GM21528 (cell line): ENCODE results near the gene NR5A2.

Experiments
- ATAC-seq: cut with Tn5 transposase; IDR thresholded peaks from one replicate; pipeline ENCODE4 v1.9.1; 2021; ENCODE audit warnings: mild to moderate bottlenecking, moderate library complexity; ENCODE audit not compliant: unreplicated experiment, low FRiP score

The NR5A2 gene

DNA sequence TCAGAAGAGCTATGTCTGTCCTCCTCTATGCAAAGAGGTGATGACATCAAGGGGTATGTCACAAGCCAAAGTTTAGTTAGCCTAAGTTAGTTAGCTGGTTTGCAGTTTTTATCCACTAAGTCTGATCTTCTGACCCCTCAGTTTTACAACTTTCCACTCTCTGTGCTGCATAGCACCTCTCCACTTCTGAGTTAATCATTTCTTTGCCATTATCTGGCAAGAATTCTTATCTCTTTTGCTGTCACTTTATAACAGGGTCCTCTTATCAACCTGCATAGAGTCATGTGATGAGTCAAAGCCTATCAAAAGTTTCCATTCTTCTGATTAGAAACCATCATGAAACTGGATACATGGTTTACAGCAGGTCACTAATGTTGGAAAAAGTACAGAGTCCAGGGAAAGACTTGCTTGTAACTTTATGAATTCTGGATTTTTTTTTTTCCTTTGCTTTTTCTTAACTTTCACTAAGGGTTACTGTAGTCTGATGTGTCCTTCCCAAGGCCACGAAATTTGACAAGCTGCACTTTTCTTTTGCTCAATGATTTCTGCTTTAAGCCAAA is at the start of gene NR5A2:
TSS of gene NR5A2 (plus strand) at position 447 of the 560 bp plus-strand sequence. CDS start 138 bp downstream, outside the sequence.
- ATAC-seq, result no peak

DNA sequence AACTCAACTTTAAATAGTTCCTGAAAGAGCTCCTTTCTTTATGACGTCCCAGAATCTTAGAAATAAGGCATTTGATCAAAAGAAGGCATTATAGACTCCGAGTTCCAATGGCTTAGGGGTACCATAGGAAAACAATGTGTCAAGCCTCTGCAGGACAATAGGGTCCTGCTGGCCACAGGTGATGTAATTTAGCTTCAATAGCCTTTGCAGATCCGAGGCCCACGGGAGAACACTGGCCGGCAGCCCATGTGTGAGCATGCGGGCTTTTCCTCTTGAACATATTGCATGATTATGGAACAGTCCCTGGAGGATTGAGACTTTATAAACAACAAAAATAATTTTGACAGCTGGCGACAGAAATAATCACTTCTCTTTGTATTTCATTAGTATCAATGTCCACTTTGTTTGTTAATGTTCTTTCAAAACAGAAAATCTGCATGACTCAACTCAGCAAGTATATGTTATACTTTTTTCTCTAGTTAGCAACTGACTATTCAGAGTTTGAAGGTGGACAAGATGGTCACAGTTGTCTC is 49.0 kb upstream of the NR5A2 start:
- no peak for ATAC-seq

DNA sequence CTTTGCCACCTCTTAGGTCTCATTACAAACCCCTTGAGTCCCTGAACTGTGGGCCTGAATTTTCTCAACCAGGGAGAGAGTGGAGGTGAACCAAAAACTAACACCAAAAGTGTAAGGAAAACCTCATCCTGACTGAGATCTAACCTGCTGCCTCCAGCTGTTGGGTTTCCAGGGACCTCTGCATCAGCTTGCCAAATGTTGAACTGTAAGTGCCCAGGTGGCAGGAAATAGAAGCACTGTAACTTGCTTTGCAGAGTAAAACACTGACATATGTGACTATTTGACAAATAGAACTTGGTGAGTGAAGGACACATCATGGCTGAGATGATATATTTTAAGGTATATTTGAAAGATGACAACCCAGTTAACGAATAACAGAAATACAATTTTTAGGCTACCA is 48.4 kb upstream of the NR5A2 start:
- ATAC-seq, result no peak

DNA sequence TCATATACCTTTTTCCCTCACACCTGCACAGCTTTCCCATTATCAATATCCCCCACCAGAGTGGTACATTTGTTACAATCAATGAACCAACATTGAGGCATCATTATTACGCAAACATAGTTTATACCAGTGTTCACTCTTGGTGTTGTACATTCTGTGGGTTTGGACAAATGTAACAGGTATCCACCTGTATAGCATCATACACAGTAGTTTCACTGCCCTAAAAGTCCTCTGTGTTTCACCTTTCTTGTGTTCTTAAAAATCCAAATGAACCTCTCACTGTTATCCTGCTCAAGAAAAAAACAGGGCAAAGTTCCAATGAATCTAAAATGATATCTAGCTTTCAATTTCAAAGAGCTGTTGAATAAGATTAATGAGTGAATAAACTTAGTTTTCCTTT is 45.9 kb upstream of the NR5A2 start:
- ATAC-seq, result no peak

DNA sequence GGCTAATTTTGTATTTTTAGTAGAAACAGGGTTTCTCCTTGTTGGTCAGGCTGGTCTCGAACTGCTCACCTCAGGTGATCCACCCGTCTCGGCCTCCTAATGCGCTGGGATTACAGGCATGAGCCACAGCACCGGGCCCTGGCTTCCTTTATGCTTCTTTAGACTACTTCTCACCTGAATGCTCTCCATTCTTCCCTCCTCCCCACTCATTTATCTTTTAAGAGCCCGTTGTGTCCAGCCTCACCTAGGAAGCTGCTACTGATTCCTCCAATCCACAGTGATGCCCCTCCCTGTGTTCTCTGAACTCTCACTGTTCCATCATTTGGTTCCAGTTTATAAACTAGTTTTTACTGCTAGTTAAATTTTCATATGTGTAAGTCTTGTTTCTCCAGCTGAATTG is 44.9 kb upstream of the NR5A2 start:
- ATAC-seq, result no peak

DNA sequence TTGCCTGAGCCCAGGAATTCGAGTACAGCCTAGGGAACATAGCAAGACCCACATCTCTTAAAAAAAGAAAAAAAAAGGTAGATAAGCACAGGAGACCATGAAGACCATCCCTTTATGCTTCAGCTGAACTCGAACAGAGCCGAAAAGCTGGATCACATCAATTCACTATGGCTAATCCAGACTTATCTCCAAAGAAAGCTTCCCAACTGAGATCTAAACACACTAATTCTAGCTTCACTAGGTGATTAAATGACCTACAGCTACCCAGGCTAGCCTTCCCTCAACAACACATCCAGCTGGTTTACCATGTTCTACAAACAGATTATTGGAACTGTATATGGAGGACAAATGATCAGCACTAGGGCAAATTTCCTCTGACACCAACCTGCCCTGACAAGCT is 44.0 kb upstream of the NR5A2 start:
- no peak for ATAC-seq

DNA sequence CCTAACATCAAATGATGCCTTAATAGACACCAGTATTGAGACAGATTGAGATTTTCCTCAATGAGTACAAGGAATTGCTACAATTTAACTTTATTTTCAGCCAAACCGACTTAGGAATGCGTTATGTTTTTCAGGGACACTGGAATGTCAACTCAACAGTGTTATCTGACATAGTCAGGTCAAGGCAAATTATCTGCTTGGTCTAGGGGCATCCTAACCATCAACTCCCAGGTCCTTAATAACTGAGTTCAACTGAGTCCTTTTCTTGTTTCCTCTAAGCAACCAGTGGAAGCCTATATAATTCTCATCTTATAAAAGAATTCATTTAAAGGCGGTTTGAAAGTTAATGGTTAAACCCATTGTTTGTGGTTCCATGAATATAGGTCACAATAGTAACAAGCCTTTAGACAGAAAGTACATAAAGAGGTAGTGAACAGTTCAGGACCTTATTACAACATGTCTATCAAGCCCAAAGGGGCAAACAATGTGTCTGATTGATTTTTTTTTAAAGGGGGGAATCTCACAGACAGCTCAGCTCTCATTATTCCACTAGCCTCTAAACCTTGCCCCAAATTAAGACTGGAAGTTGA is 32.3 kb upstream of the NR5A2 start:
- ATAC-seq, result no peak

DNA sequence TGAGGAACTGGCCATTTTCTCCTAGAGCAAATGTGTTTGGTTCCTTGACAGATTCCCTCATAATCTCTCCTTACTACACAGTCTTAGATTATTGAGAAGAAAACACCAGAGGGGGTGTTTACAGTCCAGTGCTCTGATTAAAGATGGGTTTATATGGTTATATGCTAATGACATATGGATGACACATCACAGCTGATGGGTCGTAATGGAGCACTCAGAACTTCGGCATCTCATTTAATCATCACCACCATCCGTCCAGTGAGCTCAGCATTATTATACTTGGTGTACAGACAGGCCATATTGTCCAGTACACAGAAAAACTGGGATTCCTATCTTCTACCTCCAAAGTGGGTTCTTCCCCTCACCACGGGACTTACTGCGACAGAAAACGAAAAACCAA is 22.3 kb upstream of the NR5A2 start:
- no peak for ATAC-seq

DNA sequence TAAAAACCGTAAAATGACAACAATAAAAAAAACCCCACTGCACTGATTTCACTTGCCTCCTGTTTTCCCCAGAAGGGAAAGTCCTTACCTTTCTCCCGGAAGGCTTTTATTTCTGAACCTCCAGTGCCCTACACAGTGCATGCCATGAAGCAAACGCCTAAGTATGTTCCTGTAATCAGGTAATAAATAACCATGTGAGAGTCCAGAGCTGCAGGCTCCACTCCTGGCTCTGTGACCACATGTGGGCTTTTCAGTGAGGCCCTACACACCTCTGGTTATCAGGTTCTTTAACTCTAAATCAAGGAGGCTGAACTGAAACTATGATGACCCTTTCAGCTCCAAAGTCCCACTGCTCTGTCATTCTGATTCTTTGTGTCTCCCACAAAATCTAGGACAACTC is 20.8 kb upstream of the NR5A2 start:
- ATAC-seq, result no peak

DNA sequence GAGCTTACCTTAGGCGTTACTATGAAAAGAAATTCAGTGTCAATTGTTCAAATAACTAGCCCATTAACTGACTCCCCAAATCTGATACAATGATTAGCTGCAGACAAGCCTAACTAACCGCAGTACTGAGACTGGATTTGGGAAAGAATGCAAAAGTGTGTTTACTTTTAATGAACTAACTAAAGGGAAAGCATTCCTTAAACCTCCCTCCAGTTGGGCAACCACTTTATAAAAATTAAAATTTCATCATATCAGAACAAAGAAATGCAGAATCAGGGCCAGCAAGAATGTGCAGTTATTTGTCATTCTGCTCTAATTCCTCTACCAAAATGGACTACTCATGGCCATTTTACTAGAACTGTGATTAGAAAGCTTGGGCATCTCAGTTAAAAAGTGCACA is 11.7 kb upstream of the NR5A2 start:
- ATAC-seq, result no peak

DNA sequence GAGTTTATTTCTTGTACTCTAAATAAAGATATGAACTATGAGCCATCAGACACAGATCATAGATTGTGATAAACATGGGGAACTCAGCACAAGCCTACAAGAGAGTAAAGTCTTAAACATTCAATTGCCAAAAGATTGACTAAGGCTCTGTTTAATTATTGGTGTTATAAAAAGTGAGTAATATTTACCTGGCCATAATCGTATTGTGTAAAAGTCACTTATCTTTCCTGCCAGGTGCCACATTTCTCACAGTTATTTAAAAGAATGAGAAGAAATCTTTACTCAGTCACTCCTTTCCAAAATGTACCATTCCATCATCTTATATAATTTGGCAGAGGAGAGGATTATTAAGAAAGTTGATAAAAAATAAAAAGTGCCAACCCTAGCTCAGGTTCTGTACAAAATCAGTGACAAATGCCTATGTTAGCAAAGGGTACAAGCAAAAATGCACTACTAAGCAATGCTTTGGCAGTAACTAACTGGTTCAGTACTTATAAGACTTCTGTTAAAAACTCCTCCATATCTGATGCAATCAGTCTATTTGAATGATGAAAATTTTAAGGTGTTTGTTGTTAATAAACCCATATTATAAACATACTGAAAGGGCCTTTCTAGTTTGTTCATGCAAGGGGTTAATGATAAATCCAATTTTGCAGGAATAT is 5.8 kb upstream of the NR5A2 start:
- ATAC-seq, result no peak

DNA sequence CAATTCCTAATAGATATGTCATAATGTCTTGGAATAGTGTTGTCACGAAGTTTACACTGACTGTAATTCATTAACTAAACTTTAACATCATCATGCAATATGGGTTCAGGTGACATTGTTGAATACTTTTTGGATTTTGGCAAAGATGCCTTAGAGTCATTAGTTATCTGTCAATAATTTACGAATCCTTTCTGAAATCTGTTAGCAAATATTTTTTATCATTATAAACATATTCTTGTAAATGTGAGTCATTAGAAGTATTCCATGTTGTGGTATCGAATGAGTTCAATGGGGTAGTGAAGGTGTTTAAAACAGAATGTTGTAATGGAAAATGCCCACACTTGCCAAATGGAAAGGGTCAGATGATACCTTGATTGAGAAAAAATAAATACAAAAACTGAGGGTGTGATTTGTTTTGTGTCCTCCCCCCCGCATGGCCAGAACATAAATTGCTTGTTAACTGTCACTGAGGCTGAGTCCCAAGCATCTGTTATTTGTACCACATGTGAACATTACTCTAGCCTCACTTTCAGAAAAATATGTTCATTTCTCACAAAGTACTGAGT is 5.2 kb upstream of the NR5A2 start:
- no peak for ATAC-seq

DNA sequence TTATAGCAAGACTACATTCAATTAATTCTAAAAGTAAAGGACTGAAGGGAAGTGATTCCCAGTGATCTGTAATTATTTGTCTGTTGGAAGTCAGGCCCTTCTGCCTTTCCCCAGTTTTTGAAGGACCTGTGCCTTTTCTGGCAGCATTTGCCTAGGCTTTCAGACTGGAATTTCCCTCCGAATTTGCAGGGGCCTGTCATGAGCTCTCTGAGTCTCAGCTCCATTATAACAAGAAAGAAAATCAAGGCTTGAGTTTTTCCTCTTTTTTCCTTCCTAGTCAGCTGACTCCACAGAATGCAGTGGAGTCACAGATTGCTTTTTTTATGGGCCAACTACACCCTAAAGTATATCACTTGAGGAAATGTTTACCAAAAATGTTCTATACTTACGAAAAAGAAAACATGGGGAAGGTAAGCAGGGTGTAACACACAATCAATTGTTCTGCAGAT is 1.1 kb downstream of the NR5A2 start:
- ATAC-seq, result no peak

DNA sequence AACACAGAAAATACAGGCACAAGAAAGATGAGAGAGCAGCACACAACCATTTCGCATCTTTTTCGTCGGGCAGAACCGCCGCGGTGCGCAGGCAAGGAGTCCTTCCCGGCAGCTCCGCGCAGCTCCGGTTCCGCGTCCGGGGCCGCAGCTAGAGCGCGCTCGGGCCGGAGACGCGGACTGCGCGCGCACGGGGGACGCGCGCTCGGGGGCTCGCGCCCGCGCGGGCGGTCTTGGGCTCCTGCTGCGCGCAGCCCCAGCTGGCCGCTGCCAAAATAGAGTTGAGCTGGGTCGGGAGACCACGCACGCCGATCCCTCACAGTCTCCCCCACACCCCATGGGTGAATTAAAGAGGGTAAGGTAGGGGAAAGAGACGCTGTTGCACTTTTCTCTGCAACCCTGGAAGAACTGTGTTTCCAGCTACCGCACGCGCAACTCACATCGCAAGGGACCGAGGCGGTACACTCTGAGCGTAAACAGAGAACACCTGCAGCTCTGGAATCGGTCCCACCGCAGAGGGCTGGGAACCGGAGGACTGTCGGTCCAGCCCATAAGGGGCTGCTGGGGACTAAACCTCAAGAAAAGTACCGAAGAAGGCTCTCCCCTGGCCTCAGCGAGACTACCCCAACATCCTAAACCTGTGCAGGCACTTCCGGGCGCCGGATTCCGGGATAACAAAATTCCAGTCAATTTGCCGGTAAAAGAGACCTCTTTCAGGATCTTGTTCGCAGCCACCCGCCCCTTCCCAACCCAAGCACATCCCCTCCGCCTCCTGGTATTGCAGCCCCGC is 1.7 kb downstream of the NR5A2 start:
- no peak for ATAC-seq

DNA sequence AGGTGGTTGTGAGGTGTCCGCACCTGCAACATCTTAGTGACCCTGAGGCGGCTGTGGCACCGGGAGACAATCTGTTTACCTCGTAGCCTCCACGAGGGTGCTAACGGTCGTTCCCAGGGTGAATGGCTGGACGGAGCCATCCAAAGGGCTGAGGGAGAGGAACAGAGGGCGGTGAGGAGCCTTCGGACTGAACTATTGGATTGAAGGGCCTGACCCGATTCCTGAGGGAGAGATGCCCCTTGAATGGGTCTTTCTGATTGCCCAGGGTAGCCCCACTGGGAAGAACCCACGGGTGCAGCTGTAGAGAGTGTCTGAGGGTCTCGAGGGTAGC is 2.3 kb downstream of the NR5A2 start:
- ATAC-seq, result no peak

DNA sequence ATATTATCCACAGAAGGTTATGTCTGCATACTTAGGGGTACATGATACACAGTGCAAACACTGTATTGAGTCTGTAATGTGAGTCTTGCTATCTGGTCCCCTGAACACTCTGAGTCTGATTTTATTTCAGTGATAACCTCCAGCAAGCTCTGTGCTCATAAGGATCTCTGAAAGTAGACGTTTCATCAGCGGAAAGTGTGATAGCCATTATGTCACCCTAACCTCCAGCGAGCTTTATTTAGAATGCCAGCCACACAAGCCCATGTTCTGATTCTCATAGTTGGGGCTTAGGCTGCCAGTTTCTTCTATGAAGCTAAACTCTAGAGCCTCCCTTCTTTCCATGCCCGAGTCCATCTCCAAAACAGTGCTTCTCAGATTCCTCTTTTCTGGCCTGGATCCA is 3.3 kb downstream of the NR5A2 start:
- no peak for ATAC-seq

DNA sequence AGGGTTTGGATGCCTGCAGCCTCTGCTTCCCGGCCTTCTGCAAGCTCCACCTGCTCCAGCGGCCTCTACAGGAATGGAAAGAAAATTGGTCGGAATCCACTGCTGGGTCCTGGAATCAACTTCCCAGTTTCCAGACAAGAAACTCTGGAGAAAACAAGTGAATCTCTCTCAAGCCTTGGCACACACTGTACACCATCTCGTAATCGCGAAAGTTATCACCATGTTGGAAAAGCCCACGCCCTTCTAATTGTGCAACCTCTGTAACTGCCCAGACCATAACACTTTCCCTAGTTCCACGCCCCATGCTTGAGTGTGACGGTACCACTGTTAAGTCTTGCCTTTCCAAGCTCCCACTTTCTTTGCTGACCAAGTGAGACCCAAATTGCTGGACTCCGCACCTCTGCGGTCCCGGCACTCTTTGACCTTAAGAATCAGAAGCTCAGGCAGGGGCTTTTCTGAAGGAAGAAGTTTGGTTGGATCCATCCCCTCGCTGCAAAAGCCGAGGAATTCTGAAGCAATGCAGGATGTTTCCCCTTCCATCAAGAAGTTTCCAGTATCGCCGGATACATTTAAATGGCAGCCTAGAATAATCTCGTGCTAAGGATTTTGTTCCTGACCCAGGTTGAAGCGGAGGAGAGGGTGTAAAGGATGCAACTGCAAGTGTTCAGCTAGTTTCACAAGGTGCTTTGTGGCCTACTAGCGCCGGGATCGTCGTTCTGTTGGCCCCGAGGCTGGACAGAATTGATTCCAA is 6.2 kb downstream of the NR5A2 start:
- ATAC-seq, result no peak

DNA sequence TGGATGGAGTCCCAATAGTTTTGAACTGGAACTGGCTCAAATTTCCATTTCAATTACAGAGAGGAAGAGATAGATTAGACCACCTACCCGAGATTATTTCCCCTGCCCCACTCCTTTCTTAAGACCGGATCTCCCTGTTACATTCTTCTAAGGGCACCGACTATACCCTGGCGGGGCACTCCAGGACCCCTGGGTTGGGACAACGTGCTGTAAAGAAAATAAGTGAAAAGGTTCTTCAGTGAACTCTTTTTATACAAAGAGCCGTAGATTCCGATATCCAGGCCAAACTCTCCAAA is 6.7 kb downstream of the NR5A2 start:
- ATAC-seq, result no peak

DNA sequence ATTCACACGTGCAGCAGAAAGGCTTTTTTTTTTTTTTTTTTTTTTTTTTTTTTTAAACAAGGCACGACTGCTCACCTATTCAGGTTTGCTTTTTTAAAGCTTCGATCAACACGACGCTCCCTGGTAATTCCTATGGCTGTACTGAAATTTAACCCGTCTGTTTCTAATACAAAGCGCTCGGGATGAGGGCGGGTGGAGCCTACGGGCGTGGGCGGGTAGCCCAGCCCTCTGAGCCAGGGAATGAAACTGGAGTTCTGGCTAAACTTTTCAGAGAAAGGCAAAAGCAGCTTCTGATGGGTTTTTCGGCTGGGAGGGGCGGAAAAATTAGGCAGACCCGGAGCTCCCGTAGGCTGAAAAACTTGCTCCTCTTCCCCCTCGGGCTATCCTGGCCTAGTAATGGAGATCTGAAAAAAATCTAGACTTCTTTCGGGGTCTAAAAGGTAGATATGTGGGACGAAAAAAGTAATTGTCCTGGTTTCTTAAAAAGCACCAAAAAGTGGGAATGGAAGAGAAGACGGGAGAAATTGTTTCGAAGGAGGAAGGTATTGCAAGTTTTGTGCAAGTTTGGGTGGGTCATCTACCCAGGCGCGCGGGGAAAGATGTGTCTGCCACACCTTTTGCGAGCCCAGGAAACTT is 7.4 kb downstream of the NR5A2 start:
- ATAC-seq, result no peak

DNA sequence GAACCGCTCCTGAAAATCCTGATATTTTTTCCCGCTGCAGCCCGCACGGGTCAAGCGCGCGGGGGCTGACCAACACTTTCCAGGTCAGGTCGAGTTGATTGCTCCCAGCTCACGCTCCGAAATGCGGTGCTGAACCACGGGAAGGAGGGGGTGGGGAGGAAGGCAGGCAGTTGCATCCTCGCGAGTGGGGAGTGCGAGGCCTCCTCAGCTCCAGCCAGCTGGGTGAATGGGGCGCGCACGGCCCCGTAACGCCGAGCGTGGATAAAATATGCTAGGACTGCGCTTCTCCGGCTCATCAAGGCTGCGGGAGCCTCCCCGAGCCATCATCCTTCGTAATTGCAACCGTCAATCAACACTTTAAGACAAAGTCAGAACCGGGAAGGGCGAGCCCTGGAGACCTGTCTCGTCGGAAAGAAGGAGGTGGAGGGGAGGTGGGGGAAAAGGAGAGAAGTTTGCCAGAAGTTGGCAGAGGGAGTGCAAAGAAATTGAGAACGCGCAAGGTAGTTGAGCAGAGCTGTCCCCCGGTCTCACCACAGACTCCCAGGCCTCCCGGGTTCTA is 8.0 kb downstream of the NR5A2 start:
- no peak for ATAC-seq
